Forelimb muscle (tissue), 1 donor: Measurements from ENCODE around the gene UNC79. TPM values are rescaled to one million over a fixed set of nuclear protein-coding genes. Genes with fewer than 3 reads are reported as not detected.

Experiments
- DNase-seq: peaks from one replicate; pipeline ENCODE4 v3.0.0-alpha.2; 2013; ENCODE audit warnings: low read depth
- polyA plus RNA-seq: library from polyadenylated mRNA; unstranded; fragments of 120-200 nt; gene quantifications from one replicate; pipeline ENCODE4 v1.2.1, GENCODE V29; 2013; ENCODE audit not compliant: insufficient read length

UNC79 gene
- polyA plus RNA-seq, 1 donor, result 0.38 TPM

DNA sequence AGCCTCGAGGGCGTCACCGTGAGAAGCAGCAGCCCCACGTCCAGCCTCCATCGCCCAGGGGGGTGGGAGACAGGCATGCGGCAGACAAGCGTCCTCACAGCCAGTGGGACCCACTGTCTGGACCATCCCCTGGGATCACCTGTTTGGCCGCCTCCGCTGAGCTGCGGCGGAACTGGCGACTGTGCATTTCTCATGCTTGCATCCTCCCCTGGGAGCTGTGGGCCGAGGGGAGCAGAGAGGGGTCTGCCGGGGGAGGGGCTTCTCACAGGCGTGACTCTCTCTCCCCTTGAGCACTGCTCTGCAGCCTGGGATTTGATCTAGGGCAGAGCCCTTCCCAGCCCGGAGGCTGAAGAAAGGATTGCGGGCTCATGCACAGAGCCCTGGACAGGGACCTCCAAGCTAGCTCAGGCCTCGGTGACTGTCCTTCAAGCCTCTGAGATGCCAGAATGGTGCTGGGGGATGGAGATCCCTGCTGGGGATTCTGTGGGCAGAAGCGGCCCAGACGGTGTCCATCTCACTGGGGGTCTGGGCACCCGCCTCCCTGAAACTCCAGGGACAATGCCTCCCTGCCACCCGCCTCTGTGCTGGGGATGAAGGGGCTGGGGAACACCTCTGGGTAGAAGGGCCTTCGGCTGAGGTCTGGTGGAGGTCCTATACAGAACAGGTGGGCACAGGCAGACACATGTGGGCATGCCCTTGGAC lies 296.5 kb downstream of the UNC79 start:
- no peak for DNase-seq

DNA sequence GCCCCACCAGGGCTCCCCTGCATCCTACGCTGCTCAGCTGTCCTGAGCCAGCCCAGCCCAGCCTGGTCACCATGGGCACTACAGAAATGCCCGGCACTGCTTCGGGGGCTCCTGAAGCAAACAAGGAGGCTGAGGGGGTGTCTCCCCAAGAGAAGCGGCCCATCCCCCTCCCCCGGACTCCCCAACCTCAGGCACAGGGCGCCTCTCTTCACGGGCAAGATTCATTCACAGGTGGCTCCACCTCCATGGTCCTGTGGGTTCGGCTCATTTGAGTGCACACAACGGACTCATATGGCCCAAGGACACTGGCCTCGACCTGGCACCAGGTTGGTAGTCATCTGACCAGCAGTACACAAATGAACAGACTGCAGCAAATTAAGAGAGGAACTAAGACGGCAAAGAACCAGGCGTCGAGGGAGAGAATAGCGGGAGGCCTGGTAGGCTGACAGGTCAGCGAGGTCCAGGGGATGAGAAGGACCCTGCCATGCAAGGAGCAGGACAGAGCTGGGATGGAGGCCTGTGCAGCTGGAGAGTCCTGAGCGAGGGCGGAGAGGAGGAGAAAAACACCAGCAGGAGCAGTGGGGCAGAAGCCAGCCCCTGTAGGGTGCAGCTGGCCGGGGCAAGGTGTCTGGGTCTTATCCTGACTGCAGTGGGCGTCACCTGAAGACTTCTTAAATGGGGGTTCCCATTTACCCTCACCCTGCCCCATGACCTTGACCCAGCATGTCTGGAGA lies 297.3 kb downstream of the UNC79 start:
- DNase-seq, result no peak

DNA sequence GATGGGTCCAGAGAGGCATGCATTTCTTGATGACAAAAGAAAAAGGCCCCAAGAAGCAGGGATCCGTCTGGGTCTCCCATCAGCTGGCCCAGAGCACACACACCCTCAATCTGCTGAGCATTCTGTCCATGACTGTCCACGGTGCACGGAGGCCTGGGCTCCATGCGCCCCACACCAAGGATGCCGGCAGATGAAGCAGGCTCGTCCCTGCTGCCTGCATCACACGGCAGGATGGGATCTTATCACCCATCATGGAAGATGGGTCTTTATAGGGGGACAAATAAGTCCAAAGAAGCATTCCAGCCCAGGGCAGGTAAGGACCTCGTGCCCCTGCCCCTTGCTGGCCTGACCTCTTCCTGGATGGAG lies 297.9 kb downstream of the UNC79 start:
- DNase-seq, result no peak

DNA sequence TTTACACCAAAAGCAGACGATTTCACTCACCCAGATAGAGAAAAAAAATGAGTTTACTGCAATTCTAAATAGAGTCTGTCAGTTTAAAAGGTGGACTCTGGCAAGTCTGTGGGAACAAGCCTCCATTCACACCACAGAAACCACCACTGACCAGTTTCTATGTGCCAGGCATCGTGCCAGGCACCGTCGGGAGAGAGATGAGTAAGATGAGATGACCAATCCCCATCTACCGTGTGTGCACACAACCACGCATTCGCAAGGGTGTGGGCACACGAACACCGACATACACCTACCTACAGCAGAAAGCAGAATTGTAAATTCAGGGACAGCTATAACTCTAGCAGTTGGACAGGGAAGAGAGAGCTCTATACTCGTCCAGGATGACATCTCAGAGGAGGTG lies 299.3 kb downstream of the UNC79 start:
- no peak for DNase-seq

DNA sequence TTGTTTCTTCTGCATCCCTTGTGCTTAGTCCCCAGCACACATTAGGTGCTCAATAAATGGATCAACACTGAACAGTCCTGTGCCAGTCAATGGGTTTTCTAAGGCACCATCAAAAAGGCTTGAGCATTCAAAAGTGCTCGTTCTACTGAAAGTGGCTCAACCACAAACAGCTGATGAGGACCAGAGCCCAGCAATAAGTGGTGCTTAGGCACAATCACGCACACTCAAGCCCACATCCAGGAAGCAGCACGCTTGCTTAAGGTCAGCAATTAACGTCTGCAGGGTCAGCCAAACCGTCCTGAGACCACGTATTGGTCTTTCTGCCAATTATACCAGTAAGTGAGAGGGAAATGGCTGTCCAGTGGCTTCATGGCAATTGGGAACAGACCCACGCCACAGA lies 301.0 kb downstream of the UNC79 start:
- no peak for DNase-seq

DNA sequence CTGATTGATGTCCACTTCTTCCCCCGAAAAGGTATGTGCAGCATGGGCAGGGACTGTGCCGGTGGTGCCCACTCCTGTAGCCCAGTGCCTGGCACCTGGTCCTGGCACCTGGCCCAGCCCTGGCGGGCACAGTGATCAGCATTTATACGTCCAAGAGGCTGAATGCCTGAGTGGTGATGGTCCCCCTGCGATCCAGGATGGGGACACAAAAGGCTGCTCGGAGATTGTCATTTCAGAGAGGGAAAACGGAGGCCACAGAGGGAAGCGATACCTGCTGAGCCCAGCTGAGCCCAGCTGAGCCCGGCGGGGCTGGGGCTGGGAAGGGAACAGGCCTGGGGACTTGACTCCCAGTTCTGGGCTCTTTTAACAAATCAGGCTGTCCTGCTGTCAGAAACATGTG lies 301.8 kb downstream of the UNC79 start:
- DNase-seq, result no peak

DNA sequence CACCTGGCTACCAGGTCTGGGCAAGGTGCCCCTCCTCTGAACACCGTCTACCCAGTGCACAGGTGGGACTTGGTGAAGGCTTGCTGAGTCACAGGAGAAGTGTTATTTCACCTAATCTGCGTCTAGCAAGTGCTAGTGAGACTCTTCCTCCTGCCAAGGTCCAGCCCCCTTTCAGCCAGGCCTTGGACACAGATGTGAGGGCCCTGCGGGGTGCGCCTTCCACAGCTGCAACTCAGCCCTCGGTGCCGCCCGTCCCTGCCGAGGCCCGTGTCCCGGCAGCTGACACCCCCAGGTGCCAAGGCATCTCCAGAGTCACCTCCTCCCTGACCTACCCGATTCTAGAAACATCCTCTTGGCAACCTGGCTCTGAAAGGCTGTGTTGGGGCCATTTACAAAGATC lies 302.5 kb downstream of the UNC79 start:
- no peak for DNase-seq

DNA sequence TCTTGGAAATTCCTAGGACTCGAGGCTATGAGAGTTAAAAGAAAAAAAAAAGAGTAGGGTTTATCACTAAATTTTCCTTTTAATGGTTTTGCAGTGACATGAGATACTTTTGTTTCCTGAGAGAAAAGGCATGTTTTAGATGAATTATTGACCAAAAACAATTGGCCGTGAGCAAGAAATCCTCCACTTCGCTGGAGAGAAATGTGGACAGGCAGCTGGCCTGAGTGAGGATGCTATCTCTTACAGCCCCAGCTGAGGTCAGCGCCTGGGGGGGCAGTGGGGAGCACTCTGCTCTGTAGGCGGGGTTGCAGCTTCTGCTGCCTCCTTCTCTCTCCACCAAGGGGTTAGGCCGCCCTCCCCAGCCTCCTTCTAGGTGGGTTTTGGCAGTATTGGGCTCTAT lies 302.9 kb downstream of the UNC79 start:
- DNase-seq, result no peak

DNA sequence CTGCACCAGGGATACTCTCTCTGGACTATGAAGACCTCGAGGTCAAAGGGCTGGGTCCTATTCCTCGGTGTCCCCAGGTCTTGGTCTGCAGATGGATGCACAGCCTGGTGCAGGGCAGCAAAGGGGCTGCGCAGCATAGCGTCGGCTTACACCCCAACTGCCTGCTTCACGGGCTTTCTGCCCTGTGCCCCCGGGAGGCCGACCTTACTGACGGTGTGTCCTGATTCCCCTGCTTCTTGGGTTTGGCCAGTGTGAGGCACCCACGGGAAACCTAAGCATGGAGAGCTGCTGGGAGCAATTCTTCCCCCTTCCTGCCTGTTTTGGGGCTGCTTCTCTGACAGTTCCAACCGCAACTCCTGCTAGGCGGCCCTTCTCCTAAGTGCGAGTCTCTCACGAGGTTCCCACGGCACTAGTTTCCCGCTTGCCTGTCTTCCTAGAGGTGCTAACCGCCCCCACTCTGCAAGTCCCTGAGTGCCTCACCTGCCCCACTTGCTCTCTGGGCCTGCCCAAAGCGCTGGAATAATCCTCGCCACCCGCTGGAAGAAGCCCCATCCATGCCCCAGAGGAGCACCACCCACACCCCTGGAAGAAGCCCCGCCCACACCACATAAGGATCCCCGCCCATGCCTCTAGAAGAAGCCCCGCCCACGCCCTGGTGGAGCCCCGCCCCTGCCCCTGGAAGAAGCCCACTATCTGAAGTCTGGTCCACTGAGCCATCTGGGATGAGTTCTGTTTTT lies 303.5 kb downstream of the UNC79 start:
- no peak for DNase-seq

DNA sequence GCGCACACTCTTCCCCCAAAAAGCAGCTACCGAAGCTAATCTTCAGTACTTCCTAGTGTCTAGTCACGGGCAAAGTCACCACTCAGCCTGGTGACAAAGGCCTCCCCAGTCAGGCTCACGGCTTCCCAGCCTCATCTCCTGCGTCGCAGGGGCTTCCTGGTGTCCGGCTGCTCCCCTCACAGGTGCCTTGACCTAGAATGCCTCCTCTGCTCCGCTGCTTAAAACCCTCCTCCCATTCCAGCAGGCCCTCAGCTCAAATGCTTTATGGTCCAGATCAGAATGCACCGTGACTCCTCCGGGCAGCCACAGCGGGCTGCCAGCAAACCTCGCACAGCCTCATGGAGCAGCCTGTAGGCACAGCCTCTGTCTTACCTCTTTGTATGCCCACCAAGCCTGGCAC lies 304.5 kb downstream of the UNC79 start:
- DNase-seq, result no peak

DNA sequence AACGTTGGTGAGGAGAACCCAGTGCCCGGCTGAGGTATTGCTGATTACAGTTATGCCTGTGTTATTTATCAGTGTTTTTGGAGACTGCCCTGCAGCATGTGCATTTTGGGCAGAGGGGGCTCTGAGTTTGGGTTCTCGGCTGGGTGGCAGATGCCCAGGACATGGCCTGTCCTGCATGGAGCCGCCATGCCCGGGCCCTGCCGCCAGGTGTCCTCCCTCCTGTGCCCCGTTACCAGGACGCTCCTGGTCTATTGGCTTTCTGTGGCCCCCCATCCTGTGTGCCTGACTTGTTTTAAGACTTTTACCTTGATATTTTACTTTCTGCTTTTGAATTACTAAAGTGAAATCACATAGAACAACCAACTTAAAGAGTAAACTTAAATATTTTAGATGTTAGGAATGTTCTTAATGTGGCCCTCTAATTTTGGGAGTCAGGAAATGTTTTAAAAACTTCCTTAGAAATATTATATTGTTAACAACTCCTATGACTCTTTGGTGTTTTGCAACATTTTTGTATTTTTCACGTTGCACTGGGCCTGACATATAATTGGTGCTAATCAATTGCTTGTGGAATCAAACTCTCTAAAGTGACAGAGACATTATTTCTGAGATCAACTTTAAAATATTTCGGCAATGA lies 305.8 kb downstream of the UNC79 start:
- no peak for DNase-seq

DNA sequence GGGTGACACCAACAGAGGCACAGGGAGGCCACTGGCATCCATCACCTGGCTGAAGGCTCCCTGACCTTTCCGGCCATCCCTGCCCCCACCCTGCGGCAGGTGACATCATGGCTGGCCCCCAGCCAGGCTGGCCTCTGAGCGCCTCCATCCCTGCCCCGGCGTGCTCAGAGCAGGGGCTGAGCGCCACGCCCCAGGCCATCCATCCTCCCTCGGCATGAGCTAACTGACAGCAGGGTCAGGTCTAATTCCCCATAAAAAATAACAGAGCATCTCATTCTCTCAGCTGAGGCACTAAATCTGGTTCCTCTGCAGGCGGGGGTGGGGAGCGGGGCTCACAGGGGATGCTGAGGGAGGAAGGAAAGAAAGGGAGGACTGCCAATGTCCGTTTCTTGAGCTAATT lies 306.9 kb downstream of the UNC79 start:
- no peak for DNase-seq

DNA sequence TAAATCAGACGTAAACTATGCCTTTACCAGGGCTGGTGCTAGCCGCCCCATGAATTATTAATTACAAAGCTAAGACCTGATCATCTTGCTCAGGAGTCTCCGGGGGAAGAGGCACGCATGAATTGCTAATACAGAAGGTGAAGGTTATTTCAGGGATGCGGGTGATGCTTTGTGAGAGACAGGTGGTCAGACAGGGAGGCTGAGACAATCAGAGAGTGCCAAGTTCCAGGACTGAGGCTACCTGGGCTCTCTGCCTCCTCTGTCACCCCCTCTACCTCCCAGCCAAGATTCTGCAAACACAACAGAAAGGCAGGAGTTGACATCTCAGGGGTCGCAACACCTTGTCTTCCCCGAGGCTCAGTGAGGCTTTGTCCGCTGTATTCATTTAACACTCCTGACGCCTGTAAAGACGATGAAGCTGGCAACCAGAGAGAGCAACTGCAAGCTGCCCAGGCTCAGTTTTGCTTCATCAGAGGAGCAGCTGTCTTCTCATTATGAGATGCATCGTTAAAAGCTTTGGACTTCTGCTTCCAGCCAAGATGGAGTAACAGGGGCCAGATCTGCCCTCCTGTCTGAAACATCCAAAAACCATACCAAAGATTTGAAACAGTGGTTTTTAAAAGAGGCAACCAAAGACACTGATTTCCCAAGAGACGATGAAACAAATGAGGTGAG lies 311.0 kb downstream of the UNC79 start:
- no peak for DNase-seq

DNA sequence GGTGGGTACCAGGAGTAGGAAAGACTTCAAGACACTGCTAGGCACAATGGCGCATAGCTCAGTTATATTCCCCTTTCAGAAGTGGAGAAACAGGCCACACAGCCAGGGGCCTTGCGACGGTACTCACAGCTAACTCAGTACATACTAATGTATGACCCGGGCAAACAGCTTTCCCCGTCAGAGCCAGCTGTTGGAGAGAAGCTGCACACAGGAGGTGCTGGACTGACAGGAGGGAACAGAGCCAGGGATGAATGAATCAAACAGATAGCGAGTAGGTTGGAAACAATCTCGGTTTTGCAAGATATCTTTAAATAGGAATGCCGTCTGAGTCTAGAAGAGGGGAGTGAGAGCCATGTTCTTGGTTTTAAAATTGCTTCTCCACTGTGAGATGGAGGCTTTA lies 312.0 kb downstream of the UNC79 start:
- DNase-seq, result no peak

DNA sequence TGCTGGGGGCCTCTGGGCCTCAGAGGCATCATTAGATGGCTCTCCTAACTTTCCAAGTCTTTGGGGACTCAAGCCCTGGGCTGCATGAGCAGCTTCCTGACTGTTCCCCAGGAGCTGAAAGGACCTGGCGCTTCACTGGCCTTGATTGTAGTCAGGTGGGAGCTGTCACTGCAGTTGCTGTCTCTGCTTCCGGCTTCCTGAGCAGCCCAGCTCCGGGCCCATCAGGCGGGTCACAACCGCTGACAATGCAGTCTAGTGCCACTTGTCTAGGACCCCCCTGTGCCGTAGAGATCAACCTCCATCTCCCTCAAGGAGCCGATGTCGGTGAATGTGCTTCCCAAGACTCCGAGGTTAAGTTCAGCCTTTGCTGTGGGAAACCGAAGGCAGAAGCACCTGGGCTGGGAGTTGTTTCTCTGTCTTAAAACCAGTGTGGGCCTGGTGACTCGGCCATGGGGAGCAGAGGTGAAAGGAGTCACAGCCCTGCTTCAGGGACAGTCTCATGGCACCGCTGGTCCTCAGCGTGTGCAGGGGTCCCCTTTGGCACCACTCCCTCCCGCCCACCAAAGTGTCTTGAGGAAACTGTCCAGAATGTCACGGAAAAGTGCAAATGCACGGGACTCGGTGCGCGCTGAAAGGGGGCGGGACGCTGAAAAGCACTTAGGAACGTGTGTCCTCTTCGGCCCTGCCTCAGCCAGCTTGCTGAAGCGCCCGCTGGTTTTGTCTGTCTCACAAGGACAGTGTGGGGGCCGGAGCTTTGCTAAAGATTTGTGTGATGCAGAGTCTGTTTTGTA lies 312.7 kb downstream of the UNC79 start:
- no peak for DNase-seq

DNA sequence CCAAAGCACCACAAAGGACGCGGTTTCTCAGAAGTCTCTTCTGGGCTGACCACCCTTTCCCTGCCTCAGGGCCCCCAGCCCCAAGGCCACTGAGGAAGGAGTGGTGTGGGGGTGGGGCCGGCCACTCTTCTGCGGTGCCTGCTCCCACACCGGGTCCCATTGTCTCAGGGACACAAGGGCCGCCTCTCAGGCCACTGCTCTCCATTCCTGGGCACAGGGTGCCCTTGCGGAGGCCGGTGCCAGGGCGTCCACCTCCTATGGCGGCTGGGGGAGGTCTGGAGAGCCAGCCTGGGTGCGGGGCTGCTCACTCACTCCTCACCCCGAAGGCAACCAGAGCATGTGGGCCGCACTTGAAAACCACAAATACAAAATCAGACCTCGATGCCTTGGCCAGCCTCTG lies 313.4 kb downstream of the UNC79 start:
- no peak for DNase-seq

DNA sequence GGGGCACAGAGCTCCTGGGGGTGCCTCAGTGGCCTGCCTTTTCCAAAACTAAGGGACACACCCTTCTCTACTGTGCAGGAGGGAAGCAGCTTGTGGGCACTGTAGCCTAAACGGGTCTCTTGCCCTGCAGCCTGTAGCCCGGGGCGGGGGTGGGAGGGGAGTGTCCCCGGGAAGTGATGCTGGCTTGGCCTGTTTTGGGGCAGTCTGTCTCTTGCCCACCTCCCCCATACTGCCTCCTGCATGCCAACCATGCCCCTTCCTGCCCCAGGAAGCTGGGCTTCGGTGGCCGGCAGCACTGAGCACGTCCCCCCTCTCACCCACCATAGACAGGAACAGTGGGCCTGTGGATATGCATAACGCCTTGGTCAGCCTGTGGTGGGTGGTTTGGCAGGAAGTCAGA lies 314.1 kb downstream of the UNC79 start:
- DNase-seq, result no peak

DNA sequence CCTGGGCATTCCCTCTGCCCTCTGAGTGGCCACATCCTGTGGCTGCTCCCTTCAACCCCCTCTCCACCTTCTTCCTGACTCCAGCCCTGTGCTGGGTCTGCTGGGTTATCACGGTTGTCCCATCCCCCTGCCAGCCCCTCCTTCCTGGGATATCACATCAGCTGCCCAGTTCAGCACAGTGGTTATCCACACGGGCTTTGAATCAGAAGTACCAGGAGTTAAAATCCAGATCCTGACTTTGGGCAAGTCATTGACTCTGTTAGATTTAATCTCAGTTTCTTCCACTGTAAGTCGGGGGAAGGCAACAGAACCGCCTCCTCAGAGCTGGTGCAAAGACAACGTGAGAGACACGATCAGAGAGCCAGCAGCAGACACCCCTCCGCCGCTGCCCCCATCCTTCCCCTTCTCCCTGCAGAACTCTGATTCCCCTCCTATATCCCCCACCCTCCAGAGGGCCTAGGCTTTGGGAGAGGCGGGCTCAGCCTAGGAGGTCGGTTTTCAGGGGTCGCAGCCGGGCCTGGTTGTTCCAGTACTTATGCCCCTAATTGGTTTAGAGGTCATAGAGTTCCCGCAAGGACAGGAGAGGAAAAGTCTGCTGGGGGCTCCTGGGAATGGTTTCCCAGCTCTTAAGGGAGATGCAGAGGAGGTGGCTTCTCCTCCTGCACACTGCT lies 315.0 kb downstream of the UNC79 start:
- no peak for DNase-seq

DNA sequence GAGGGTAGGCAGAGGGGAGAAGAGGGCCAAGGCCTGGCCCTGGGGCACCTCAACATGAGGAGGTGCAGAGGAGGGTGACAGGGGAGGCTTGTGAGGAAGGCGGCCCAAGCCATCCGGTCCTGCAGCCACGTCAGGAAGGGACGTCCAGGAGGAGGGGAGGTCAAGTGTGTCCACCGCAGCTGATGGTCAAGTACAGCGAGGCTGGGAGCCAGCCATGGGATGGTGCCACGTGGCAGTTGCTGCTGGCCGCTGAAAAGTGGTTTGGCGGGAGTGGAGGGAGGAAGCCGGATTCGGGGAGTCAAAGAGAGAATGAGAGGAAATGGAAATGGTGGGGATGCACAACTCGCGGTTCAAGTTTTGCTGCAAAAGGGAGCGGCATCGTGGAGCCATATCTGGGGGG lies 316.4 kb downstream of the UNC79 start:
- DNase-seq, result no peak

DNA sequence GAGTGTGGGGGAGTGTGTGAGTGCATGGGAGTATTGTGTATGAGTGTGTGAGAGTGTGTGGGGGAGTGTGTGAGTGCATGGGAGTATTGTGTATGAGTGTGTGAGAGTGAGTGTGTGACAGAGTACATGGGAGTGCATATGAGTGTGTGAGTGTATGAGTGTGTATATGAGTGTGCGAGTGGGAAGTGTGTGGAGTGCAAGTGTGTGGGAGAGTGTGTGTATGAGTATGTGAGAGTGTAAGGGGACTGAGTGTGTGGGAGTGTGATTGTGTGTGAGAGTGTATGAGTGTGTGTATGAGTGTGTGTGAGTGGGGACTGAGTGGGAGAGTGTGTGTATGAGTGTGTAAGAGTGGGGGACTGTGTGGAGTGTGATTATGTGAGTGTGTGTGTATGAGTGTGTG lies 316.8 kb downstream of the UNC79 start:
- no peak for DNase-seq
